Activated CD4-positive, alpha-beta T cell treated with anti-CD3 and anti-CD28 coated beads for 1 hour (primary cell): Measurements from ENCODE around the gene MUC2.

Experiments used
- DNase-seq: peaks from one replicate; pipeline ENCODE4 v3.0.0-alpha.2; 2020

MUC2 gene

DNA sequence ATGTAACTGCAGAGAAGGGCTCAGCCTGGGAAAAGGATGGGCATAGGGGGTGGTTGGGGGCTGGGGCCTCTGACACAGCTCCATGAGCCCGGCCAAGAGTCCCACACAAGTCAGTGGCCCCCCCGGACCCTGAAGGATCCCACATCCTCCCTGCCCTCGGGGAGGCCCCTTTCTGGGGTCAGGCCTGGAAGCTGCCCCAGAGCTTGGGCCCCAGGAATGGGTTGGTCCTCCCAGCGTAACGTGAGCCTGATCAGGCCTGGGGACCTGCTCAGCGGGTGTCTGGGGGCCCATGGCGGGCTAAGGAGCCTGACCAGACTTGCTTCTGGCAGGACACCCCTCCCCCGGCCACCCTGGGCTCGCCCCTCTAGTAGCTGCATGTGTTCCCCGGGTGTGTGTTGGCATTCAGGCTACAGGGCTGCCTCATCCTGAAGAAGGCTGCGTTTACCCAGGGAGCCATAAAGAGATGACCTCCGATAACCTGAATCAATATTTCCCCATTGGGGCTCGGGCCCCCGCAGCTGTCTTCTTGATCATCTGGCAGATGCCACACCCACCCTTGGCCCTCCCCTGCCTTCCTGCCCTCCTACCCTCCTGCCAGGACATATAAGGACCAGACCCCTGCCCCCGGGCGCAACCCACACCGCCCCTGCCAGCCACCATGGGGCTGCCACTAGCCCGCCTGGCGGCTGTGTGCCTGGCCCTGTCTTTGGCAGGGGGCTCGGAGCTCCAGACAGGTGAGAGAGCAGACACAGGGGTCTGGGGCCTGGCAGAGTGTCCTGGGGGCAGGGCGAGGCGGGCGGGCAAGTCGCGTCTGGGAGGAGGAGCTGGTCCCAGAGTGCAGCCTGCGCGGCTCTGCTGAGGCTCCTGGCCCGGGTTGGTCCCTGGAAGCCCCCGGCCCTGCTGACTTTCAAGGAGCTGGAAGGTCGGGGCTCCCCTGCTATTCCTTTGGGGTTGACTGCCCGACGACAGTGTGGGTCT is at the start of gene MUC2:
Gene MUC2 (plus strand): TSS at position 631 of the 978 bp plus-strand sequence.
- DNase-seq = peak; percentile 5

DNA sequence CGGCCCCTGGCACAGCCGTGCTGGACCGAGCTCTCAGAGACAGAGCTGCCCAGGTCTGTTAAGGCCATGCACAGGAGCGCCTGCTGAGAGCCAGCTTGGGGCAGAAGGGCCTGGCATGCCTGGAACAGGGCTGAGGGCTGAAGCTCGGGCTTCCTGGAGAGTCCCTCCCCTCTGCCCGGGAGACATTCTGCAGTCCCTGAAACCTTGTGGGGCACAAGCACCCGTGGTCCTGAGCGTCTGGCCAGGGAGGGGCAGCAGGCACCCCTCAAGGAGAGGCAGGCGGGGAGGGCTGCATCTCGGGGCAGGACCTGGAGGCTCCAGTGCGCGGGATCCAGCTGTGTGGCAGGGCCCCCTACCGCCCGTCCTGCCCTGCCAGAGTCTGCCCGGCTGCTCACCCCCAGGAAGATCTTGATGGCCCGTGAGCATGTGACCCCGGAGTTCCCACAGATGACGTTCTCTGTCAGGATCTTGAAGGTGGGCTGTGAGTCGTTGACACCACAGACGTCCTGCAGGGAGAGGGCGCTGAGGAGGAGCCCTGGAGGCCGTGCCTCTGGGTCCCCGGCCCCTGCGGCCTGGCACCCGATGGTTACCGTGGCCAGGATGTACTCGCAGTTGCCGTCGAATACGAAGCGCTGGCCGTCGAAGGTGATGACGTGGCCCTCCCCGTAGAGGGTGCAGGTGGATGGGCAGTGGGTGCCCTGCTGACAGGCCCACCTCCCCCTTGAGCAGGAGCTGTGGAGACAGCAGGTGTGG is 49.1 kb upstream of the MUC2 start:
- no peak for DNase-seq

DNA sequence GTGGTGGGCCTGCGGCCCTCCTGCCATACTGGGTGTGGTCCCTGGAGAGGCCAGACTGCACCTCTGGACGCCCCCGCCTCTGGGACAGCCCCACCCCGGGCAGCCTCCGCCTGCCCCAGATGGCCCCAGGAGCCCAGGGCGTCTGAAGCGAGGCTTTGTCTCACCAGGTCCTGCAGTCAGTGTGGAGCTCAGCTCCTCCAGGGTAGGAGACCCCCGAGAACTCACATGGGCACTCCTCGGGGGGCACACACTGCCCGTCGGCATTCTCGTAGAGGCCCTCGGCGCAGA is 48.6 kb upstream of the MUC2 start:
- DNase-seq = no peak

DNA sequence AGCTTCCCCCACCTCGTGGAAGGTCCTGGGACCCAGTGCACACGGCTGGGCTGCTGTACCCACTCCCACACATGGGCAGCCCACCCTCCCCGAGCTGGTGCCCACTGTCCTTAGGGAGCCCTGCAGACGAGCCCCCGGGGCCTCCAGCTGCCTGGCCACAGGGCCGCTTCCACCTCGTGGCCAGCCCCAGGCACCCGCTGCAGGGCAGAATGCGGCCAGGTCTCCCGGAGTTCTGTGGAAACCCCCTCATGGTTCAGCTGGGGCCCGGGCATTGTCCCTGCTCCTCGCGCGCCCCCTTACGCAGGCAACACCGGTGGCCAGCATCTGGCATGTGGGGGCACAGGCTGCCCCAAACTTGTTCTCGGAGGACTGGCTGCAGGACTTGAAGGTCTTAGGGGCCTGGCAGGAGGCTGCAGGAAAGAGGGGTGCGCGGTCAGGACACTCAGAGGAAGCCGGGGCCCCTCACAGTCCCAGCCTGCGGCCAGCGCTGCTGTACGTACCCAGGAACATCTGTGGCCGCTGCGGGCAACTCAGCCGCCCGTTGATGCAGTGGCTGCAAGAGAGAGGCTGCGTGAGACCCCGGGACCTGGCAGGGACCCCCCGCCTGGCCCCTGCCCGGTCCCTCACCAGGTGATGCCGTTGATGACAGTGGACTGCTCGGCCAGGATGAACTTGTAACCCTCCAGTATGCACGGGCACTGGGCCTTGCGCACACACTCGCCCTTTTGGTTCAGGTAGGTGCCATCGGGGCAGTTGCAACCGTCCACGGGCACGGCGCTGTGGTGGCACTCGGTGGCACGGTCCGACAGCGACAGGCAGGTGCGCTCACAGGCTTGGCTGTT is 47.8 kb upstream of the MUC2 start:
- no peak for DNase-seq

DNA sequence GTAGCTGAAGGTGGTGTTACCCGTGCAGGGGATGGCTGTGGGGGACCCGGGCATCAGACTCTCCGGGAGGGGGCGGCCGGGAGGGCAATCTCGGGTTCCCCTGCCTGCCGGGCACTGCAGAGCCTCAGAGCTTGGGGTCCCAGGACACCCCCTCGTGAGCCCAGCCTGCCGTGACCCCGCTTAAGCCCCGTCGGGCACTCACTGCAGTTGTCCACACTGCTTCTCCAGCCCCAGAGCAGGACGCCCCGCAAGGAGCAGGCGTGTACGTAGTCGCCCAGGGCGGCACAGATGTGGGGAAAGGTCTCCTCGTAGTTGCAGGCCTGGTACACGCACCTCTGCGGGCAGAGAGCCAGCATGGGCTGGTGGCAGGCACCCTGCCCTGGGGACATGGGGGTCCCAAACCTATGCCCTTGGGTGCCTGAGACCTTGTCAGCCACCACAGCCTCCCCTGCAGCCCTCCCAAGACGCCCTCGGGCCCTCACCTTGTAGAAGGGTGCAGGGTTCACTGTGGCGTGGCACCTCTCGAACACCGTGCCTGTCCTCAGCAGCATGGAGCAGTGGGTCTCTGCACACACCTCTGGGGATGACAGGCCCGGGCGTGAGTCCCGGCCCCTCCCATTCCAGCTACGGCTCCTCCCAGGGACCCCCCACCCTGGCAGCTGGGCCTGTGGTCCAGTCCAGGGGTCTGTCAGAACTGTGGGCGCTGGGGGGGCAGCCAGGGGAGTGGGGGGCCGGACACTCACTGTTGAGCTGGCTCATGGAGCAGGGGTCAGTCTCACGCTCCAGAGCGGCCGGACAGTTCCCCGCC is 47.0 kb upstream of the MUC2 start:
- DNase-seq = no peak

DNA sequence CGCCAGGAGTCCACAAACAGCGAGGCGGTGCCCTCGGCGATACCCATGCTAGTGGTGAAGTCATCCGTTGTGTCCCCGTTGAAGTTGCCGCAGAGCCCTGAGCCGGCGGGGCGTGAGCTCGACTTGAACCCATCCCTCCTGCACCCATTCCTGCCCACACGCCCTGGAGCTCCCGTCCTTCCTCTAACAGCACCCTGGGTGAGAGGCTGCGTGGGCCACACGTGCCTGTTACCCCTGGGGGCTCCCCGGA is 46.5 kb upstream of the MUC2 start:
- no peak for DNase-seq

DNA sequence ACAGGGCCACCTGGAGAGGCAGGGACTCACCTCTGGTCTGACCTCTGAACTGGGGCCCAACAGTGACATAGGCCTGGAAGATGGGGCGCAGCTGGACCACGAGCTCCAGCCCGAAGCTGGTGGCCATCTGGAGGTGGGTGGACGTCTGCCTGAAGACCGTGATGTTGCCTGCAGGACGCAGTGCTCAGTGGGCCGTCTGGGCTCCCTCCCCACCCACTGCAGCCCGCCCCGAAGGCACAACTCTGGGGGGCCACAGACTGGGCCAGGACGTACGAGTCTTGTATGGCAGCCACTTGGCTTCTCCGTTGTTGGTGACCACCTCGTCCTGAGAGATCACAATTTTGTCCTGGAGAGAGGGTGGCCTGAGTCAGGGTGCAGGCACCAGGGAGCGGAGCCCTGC is 46.1 kb upstream of the MUC2 start:
- no peak for DNase-seq

DNA sequence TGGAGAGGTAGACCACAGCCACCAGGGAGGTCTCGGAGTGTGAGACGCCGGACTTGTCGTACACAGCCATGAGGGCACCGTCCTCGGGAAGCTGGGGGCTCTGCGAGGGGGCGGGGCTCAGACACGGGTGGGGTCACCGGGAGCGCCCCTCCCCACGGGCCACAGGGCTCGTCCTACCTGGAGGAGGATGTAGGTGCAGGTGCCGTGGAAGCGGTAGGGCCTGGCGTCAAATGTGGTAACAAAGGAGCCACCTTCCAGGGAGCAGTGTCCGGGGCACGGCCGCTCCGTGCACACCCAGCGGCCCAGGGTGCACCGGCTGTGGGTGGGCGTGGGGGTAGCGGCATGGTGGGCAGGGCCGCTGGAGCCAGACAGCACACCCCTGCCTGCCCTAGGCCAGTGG is 45.6 kb upstream of the MUC2 start:
- DNase-seq = no peak

DNA sequence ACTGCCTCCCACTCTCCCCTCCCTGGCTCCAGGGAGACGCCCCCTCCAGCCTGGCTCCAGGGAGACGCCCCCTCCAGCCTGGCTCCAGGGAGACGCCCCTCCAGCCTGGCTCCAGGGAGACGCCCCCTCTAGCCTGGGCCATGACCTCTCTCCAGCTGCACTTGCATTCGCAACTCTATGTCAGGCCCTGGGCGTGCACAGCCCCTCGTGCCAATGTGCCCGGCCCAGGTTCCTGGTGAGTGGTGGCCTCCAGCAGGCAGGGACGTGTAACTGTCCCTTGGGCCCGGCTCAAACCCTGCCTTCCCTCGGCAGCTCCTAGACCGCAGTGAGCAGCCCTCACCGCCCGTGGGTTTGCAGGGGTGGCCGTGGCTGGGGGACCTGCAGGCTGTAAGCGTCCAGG is 45.0 kb upstream of the MUC2 start:
- no peak for DNase-seq

DNA sequence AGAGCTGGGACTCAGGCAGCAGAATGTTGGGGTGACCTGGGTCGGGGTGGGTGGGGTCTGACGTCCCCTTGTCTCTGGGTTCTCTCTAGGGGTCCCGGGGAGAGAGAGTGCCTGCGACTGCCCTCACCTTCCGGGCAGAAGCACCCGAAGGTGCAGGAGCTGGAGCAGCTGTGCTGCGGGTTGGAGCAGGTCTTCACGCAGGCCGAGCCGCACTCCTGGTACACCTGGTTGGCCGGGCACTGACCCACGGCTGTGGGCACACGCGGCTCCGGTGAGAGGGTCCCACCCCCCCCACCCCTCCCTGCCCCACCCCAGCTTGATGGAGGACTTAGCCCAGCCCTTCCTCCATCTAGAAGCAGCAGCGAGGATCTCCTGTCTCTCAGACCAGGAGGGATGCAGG is 44.6 kb upstream of the MUC2 start:
- DNase-seq = no peak

DNA sequence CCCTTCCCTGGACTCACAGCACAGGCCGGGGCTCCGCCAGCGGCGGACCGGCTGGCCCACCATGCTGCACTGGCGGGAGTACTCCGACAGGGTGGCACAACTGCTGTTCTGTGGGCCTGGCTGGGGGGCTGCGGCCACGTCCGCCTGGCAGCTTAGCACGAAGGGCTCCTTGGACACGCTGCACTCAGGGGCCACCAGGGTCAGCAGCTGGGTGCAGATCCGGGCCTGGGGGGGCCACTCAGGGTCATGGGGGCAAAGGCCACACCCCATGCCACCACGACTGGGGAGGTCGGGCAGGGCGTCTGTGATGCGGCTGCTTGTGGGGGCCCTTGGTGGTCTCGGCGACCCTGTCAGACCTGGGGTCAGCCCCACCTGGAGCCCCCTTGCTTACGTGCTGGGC is 44.1 kb upstream of the MUC2 start:
- no peak for DNase-seq

DNA sequence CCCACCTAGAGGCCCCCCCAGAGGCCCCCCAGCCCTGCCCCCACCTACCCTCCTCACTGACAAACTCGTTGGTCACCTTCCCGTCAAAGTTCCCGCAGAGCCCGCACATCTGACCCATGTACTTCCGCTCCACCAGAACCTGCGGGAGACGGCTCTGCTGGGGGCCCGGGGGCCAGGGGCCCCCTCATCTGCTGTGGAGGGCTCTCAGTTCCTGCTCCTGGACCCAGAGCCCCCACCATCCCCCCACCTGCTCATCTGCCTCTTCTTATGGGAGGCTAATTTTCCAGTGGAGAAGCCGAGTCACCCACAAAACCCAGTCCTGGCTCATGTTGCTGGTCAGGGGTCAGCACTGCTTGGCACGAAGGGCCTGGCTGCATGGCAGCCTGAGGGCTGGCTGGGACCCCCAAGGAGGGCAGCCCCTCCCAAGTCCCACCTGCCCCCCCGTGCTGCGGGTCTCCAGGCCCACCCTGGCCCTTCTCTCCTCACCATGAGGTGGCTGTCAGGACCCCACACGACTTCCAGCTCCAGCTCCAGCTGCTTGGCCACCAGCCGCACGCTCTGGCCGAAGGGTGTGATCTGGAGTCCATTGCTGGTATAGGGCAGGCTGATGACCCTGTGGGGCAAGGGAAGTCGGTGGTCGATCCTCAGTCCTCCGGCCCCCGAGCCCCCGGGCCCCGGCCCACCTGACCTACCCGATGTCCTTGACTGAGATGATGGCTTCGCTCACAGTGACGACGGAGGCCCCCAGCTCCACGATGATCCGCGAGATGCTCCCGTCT is 43.4 kb upstream of the MUC2 start:
- DNase-seq = no peak

DNA sequence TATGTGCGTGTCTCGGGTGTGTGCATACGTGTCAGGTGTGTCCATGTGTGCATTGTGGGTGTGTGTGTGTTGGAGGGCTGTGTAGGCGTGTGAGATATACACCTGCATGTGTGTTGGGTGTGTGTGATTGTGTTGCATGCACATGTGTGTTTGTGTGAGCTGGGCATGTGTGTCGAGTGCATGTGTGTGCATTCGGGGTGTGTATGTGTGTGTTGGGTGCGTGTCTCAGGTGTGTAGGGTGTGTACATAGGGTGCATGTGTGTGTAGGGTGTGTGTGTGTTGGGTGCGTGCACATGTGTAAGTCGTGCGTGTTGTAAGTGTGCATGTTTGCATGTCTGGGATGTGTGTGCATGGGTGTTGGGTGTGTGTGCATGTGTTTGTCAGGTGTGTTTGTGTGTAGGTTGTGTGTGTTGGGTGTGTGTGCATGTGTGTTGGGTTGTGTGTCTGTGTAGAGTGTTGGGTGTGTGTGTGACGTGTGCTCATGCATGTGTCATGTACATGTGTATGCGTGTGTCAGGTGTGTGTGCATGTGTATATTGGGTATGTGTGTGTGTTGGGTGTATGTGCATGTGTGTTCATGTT is 42.3 kb upstream of the MUC2 start:
- DNase-seq = no peak

DNA sequence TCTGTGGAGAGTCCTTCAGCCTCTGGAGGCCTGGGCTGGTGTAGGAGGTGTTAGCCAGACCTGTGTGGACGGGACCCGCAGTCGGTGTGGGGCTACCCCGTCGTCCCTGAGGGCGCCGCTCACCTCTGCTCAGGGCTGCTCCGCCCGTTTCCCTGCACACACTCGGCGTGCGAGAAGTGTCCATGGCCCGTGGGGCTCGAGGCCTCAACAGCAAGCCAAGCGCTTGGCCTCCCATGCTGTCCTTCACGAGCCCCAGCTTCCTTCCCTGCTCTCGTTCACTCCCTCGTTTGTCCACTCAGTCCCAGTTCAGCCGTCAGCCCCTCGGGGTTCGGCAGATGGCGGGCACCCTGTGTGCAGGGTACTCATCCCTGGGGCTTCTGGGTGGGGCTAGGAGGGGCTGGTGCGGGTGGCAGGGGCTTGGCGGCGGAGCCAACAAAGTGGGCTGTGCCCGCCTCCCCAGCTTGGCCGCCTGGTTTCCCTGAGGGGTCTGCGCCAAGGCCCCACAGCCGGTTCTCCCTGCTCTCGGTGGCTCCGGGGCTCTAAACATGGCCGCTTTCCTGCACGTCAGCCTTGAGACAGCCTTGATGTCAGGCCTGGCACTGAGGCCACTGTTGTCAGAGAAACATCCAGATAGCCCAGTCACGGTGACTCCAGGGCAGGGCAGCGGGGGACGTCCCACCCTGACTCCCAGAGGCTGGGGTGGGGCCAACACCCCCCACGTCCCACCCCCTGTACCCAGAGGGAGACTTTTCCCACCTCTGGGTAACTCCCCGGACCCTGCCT is 41.5 kb upstream of the MUC2 start:
- DNase-seq = no peak

DNA sequence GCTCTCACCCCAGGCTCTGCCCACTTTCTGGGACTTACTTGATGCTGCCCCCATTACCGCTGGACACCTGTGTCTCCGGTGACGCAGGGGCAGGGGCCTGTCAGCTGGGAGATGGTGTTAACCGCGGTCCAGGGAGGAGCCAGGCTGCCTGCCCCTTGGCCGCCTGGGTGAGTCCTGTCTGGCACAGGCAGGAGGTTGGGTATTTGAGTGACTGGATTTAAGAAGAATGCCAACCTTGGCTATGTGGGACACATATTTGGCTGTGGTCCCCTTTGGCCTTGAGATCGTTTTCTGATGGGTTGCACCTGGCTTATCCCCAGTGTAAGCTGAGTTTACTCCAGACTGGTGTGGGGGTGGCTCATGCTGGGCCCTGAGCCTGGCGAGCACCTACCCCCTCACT is 40.7 kb upstream of the MUC2 start:
- DNase-seq = no peak

DNA sequence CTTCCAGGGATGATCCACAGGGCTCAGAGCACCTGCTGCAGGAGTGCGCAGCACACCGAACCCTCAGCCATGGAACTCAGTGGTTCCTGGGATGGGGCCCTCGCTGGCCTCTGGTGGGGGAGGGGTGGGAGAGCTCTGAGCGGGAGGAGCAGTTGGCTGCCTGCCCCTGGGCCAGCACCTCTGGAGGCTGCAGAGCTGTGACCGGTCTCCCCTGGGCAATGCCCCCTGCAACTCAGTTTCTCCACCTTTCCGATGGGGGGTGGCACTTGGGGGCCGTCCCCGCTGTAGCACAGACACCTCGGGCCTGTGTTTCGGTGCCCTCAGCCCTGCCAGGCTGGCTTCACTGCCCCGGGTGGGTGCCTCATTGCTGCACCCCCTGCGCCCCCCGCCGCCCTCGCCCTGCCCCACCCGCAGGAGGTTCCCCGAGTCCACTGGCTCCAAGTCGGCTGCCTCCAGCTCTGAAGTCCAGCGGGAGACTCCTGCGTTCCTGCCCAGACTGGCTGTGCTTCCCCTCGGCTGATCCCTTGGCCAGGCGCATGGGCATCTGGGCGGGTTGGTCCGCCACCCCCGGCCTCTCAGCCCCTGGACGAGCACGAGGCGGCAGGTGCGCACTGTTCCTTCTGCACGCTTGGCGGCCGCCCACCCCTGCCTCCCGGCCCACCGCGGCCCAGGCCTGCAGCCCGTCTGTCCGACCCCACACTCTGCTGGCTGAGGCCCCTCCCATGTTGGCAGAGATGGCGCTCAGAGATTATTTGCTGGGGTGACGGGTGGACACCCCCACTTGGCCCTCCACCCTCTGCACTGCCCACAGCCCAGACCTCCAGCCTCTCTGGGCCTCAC is 40.0 kb upstream of the MUC2 start:
- DNase-seq = no peak

DNA sequence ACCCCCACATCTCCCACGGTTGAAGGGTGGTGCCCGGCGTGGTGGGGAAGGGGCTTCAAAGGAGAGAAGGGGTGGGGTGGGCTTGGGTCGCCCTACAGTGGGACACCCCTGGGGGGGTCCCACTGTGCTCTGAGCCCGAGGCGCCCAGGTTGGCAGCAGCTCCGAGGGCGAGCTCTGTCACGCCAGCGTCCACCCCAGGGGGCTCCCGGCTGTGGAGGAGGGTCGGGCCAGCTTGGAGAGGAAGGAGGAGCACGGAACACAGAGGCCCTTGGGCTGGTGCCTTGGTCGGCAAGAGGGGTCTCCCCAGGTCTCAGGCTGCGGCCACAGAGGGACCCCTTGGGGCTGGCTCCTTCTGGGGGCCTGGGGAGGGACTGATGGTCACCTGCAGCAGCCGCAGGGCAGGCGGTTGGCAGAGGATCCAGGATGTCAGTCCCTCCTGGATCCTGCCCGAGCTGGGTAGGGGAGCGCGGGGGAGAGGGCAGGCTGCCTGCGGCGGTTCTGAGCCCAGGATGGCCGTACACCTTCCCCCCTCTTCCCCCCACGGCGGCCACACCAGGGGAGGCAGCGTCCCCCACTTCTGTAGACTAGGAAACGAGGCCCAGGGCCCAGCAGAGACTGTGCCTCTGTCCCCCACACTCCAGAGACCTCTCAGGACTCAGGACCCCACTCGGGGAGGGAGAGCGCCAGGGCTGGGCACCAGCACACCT is 38.9 kb upstream of the MUC2 start:
- no peak for DNase-seq

DNA sequence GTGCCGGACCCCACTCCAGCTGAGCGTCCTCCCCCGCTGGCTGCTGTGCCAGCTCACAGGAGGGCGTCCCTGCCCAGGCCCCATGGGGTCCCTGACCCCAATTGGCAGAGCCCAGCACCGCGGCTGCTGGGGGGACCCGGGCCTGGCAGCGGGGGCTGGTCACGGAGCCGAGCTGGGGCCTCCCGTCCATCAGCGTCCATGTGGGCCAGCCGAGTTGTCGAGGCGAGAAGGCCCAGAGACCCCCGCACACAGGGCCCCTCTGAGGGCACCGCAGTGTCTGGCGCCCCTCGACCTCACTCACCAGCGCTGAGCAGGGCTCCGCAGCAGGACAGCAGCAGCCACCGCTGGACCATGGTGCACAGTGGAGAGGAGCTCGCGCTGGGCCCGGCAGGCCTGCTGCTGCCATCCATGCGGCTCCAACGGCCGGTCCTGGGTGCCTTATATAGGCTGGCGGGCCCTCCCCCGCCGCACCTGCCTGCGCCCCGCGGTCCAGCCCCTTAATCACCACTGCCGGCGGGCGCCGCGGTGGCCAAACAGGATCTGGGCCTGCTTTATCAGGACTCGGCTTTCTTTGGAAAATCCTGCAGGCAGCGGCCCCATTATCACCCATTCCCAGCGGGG is 38.3 kb upstream of the MUC2 start, which contains the start of gene MUC6:
Gene MUC6 (minus strand): TSS at position 416 of the 621 bp plus-strand sequence. CDS start 63 bp downstream, at position 353.
- no peak for DNase-seq

DNA sequence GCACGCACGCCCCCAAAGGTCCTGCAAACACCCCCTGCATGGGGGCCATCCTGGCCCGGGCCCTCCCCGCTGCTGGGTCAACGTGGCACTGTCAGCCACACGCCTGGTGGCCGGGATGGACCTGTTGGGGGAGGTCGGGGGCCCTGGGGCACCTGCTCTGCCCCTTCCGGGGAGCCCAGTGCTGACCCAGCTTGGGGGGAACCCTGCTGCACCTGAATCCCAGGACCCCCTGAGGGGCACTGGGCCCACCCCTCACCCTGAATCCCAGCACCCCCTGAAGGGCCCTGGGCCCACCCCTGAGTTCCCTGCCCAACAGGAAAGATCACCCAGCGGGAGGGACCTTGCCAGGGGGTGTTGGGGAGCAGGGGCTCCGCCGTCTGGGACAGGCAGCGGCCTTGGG is 37.7 kb upstream of the MUC2 start:
- no peak for DNase-seq
